NCI-H345 treated with DMSO at 0.1 percent for 48 hours (cell line): ENCODE results near the gene LCT.
A peak's percentile ranks its signal among the peaks of the same experiment; 100 is the strongest.
"Not testable (repeated sequence)": the region's sequence is repeated elsewhere in the genome, so short reads cannot be mapped to it uniquely, and the experiment has no call there.

Experiments used
- DNase-seq: peaks from one replicate; lab custom pipeline; 2025; ENCODE audit not compliant: unreplicated experiment; lab: John Stamatoyannopoulos, UW

The LCT gene

GRCh38 chr2:135836596-135837270 is at the start of gene LCT:
LCT (minus strand) TSS chr2:135837184; CDS start chr2:135837169, 15 bp downstream.
- DNase-seq, result no peak

GRCh38 chr2:135885709-135886108 is 48.7 kb upstream of the LCT start:
- no peak for DNase-seq

- DNase-seq, result no peak
Measured at GRCh38 chr2:135882415-135882814, 45.4 kb upstream of the LCT start.

GRCh38 chr2:135876770-135877169 is 39.8 kb upstream of the LCT start:
- not testable (repeated sequence) for DNase-seq

GRCh38 chr2:135876066-135876711 is 39.2 kb upstream of the LCT start, which contains the start of gene MCM6:
MCM6 (minus strand) TSS chr2:135876443; CDS start chr2:135876365, 78 bp downstream.
- peak; percentile 98 for DNase-seq

- DNase-seq, result no peak
Measured at GRCh38 chr2:135875491-135876065, 38.6 kb upstream of the LCT start.

- DNase-seq, result no peak
Measured at GRCh38 chr2:135874777-135875365, 37.9 kb upstream of the LCT start.

- DNase-seq, result no peak
Measured at GRCh38 chr2:135870571-135870970, 33.6 kb upstream of the LCT start.

- DNase-seq, result no peak
Measured at GRCh38 chr2:135863233-135863632, 26.2 kb upstream of the LCT start.

- DNase-seq, result no peak
Measured at GRCh38 chr2:135862718-135863117, 25.7 kb upstream of the LCT start.

- DNase-seq, result no peak
Measured at GRCh38 chr2:135853401-135853800, 16.4 kb upstream of the LCT start.

- no peak for DNase-seq
Measured at GRCh38 chr2:135851858-135852257, 14.9 kb upstream of the LCT start.

GRCh38 chr2:135850892-135851668 is 14.1 kb upstream of the LCT start:
- DNase-seq, result no peak

- no peak for DNase-seq
Measured at GRCh38 chr2:135849087-135849486, 12.1 kb upstream of the LCT start.

GRCh38 chr2:135845997-135846396 is 9.0 kb upstream of the LCT start:
- no peak for DNase-seq

GRCh38 chr2:135845257-135845656 is 8.3 kb upstream of the LCT start:
- DNase-seq, result no peak

GRCh38 chr2:135844301-135844895 is 7.4 kb upstream of the LCT start:
- DNase-seq, result no peak

GRCh38 chr2:135843671-135844070 is 6.7 kb upstream of the LCT start:
- no peak for DNase-seq

- DNase-seq, result no peak
Measured at GRCh38 chr2:135840601-135841000, 3.6 kb upstream of the LCT start.

- no peak for DNase-seq
Measured at GRCh38 chr2:135839713-135840112, 2.7 kb upstream of the LCT start.

- no peak for DNase-seq
Measured at GRCh38 chr2:135838502-135838901, 1.5 kb upstream of the LCT start.
